ENCODE data around the gene AAMDC. TPM values are rescaled to one million over a fixed set of nuclear protein-coding genes. Genes with fewer than 3 reads are reported as not detected.

AAMDC gene
- polyA plus RNA-seq (ENCODE audit: insufficient read depth in 1 of 5, insufficient read length in 5 of 5, low replicate concordance in 1 of 5), result 10 to 100 TPM; 45.6 to 65.4 (median 58.9) TPM
- long read RNA-seq, donor 1, transcript AAMDC-202 (4 exons, 531 nt), result major isoform, 24 of 98 reads
- long read RNA-seq, donor 1, transcript AAMDC-206 (5 exons, 579 nt), result minor isoform, 17 of 98 reads
- long read RNA-seq, donor 1, partial matches to known transcripts, result 57 of 98 reads
- long read RNA-seq, donor 1, other reads (novel, unspliced or antisense), result 0 of 98 reads
- long read RNA-seq, donor 2, transcript AAMDC-206 (5 exons, 579 nt), result minor isoform, 8 of 24 reads
- long read RNA-seq, donor 2, transcript AAMDC-202 (4 exons, 531 nt), result major isoform, 15 of 24 reads
- long read RNA-seq, donor 2, partial matches to known transcripts, result 0 of 24 reads
- long read RNA-seq, donor 2, other reads (novel, unspliced or antisense), result 0 of 24 reads
- long read RNA-seq, donor 3, transcript AAMDC-202 (4 exons, 531 nt), result major isoform, 14 of 51 reads
- long read RNA-seq, donor 3, transcript AAMDC-206 (5 exons, 579 nt), result minor isoform, 11 of 51 reads
- long read RNA-seq, donor 3, partial matches to known transcripts, result 22 of 51 reads
- long read RNA-seq, donor 3, other reads (novel, unspliced or antisense), result 0 of 51 reads
- long read RNA-seq, donor 4, transcript AAMDC-206 (5 exons, 579 nt), result minor isoform, 7 of 22 reads
- long read RNA-seq, donor 4, transcript AAMDC-202 (4 exons, 531 nt), result major isoform, 13 of 22 reads
- long read RNA-seq, donor 4, partial matches to known transcripts, result 0 of 22 reads
- long read RNA-seq, donor 4, other reads (novel, unspliced or antisense), result 0 of 22 reads
- long read RNA-seq, donor 5, transcript AAMDC-202 (4 exons, 531 nt), result major isoform, 35 of 82 reads
- long read RNA-seq, donor 5, transcript AAMDC-206 (5 exons, 579 nt), result minor isoform, 21 of 82 reads
- long read RNA-seq, donor 5, partial matches to known transcripts, result 25 of 82 reads
- long read RNA-seq, donor 5, other reads (novel, unspliced or antisense), result 0 of 82 reads
- long read RNA-seq, donor 6, transcript AAMDC-206 (5 exons, 579 nt), result major isoform, 26 of 62 reads
- long read RNA-seq, donor 6, transcript AAMDC-202 (4 exons, 531 nt), result minor isoform, 24 of 62 reads
- long read RNA-seq, donor 6, partial matches to known transcripts, result 6 of 62 reads
- long read RNA-seq, donor 6, other reads (novel, unspliced or antisense), result 5 of 62 reads
- long read RNA-seq, donor 7, transcript AAMDC-202 (4 exons, 531 nt), result minor isoform, 8 of 23 reads
- long read RNA-seq, donor 7, transcript AAMDC-206 (5 exons, 579 nt), result major isoform, 9 of 23 reads
- long read RNA-seq, donor 7, partial matches to known transcripts, result 6 of 23 reads
- long read RNA-seq, donor 7, other reads (novel, unspliced or antisense), result 0 of 23 reads
- long read RNA-seq, donor 8, partial matches to known transcripts, result 0 of 5 reads
- long read RNA-seq, donor 8, other reads (novel, unspliced or antisense), result 0 of 5 reads

DNA sequence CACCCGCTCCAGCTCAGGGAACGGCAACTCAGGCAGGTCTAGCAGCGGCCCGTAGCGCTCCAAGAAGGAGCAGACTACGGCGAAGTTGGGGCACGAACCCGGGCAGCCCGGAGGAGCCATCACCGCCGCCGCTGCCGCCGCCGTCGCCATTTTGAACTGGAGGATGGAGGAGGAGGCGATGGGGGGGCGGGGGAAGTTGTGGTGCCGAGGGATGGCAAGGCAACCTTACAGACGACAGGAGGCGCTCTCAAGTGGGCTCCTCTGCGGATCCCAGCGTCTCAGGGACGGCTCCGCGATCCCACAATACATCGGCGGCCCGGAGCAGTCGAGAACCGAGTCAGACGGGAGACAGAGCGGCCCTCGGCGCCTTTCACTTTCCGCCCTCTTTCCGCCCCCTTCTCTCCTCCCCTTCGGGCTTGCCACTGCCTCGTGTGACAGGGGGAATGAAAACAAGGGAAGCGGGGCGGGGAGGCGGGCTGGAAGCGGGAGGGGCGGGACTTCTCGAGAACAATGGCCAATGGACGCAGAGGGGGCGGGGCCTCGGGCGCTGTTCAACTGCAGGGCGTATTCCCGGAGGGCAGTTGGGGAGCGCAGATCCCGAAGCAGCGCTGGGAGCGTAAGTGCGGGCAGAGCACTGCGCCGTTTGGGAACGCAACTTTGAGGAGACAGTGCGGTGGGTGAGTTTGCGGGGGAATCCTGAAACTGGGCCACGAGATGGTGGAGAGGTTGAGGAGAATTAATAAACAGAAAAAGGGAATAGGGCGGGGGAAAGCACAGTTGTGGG lies at the start of gene AAMDC, which contains the start of gene RSF1:
AAMDC (plus strand) TSS at position 580 of the 784 bp plus-strand sequence. CDS start 21,353 bp downstream, outside the sequence.
RSF1 (minus strand) TSS at position 158 of the 784 bp plus-strand sequence; CDS start at position 150, 8 bp downstream.
- peak; percentile 98 to 99 for DNase-seq

DNA sequence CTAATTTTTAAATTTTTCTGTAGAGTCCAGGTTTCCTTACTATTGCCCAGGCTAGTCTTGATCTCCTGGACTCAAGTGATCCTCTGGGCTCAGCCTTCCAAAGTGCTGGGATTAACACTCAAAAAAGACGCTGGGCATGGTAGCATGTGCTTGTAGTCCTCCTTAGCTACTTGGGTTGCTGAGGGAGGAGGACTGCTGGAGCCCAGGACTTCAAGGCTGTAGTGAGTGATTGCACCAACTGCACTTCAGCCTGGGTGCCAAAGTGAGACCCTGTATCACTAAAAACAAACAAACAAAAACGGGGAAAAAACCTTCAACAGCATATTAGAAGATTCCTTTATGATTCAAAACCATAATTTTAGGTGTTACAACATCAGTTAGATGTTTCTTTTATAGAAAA lies 45.0 kb upstream of the AAMDC start:
- no peak for DNase-seq

DNA sequence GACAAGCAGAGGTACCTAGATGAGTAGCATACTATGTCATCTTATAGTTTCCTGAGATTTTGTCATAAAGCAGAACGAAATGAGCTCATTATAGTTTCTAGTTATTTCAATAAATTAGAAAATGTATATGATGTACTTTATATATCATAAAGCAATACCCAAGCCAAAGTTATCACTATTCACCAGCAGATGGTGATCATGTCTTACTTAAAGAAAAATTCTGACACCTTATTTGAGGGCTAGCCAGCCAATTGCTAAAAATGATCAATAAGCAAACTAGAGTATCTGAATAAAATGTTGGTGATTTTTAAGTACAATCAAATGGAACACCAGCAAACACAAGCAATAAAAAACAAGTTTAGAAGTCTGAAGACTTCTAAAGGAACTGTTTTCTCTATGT lies 44.5 kb upstream of the AAMDC start:
- no peak for DNase-seq

DNA sequence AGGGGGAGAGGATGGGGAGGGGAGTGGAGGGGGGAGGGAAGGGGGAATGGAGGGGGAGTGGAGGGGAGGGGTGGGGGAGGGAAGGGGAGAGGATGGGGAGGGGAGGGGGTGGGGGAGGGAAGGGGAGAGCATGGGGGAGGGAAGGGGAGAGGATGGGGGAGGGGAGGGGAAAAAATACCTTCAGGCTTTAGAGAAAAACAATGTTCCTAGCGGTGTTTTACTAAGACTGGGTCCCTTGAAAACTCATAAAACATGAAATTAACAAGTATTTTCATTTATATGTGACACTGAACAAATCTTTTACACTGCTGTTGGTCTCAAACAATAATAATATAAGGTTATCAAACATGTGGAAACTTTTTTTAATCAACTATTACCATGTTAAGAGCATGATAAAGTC lies 42.8 kb upstream of the AAMDC start:
- DNase-seq, result no peak

DNA sequence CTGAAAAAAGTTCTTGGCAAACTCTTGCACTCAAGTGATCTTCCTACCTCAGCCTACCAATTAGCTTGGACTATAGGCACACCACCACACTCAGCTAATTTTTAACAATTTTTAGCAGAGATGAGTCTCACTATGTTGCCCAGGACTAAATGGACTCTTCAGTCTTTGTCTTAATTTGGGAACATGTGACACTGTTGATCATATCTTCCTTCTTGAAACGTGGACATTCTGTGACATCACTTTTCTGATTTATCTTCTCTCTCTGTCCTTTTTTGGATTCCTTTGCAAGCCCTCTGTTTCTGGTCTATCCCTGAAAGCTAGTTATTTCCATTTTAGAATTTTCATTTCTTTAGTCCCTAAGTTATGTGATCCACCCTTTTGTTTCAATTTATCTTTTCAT lies 42.4 kb upstream of the AAMDC start:
- no peak for DNase-seq

DNA sequence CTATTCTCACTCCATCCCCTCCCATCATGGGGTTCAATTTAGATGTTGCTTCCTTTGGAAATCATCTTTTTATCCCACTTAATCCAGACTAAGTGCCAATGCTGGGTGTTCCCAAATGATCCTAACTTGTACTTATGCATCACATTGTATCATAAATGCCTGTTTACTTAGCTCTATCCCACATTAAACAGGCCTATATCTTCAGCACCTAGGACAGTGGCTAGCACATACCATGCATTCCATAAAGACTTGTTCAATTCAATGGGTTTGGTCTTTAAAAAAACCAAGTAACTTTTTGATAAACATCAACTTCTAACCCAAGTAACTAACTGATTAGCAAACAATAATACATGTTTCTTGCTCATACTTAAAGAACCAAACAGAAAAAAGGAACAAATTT lies 41.0 kb upstream of the AAMDC start:
- no peak for DNase-seq

DNA sequence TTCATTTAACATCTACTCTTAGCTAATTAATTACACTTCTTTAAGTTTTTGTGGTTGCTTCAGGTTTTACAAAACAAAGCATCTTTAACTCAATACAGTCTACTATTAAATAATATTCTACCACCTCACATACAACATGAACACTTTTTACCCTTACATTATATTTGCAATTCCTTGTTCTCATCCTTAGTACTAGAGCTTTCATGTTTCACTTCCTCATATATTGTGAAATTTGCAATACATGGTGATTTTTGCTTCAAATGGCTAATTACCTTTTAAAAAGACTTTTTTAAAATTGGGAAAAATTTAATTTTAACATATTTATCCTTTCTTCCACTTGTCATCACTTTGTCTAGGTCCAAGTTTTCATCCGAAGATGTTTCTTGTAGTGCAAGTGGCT lies 37.9 kb upstream of the AAMDC start:
- DNase-seq, result no peak

DNA sequence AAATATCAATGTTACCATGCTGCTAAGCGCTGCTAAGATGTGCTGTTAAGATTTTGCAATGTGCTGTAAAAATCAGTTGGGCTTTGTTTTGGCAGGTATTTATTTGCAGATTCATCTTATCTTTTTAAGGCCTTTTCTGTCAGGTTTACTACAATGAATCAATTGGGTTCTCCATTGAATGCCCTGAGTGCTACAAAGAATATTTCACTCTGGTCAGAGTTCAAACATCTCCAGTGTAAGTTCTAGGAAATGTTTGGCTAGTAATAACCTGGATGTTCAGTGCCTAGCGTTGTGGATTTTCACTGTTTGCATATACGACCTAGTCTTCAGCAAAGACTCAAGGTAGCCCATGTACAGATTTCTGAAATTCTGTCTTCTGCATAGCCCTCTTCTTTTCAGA lies 36.4 kb upstream of the AAMDC start:
- no peak for DNase-seq

DNA sequence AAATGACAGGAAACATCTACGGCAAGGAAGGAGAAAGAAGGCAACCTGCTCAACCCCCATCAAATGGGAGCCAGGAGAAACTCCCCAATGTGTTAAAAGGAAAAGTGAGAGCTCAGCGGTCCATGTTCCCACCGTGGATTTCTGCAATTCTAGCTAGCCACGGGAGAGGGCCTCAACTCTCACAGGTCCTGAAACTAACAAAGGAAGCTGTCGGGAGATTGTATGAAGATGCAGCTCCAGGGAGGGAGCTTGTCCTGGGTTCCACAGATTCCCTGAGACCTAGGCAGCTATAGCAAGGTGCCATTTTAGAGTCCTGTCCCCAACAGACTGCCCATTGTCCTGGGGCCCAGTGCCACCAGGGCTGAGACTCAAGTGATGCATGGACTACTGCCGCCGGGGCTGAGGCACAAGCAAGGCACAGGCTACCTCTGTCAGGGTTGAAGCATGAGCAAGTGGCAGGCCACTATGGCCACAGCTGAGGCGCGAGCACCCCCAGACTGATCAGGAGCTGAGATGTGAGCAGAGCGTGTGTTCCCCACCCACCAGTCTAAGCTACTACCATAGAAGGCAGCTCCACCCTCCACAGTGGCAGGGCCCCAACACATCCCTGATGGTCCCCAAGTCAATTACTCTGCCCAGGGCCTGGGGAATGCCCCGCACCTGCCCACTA lies 31.7 kb upstream of the AAMDC start:
- no peak for DNase-seq

DNA sequence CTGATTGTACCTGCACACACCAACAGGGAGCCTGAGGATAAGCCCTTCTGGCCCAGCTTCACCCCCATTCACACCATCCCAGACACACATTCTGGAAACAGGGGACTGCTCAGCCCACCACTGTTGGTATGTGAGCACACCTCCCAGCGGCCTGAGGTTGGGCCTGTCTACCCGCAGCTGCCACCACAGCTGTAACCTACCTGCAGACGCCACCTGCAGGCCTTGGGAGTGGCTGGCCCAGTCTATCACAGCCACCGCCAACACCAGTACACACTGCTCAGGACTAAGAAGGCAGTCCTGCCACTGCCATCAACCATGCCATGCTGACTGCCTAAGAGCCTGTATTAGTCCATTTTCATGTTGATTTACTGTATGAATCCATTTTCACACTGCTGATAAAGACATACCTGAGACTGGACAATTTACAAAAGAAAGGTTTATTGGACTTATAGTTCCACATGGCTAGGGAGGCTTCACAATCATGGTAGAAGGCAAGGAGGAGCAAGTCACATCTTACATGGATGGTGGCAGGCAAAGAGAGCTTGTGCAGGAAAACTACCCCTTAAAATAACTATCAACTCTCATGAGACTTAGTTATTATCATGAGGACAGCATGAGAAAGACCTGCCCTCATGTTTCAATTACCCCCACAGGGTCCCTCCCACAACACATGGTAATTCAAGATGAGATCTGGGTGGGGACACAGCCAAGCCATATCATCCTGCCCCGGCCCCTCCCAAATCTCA lies 31.0 kb upstream of the AAMDC start:
- no peak for DNase-seq

DNA sequence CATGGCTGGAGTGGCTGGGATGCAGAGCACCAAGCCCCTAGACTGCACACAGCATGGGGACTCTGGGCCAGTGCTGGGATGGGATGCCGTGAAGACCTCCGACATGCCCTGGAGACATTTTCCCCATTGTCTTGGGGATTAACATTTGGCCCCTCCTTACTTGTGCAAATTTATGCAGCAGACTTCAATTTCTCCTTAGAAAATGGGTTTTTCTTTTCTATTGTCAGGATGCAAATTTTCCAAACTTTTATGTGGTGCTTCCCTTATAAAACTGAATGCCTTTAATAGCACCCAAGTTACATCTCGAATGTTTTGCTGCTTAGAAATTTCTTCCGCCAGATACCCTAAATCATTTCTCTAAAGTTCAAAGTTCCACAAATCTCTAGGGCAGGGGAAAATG lies 29.6 kb upstream of the AAMDC start:
- no peak for DNase-seq

DNA sequence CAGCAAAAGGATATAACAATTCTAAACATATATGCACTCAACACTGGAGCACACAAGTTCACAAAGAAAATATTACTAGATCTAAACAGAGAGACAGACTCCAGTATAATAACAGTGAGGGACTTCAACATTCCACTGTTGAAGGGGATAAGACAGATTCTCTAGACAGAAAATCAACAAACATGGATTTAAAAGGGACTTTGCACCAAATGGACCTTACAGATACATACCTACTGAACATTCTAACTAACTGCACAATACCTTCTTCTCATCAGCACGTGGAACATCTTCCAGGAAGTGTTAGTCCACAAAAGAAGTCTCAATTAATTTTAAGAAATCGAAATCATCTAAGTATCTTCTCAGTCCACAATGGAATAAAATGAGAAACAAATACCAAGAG lies 27.0 kb upstream of the AAMDC start:
- DNase-seq, result no peak

DNA sequence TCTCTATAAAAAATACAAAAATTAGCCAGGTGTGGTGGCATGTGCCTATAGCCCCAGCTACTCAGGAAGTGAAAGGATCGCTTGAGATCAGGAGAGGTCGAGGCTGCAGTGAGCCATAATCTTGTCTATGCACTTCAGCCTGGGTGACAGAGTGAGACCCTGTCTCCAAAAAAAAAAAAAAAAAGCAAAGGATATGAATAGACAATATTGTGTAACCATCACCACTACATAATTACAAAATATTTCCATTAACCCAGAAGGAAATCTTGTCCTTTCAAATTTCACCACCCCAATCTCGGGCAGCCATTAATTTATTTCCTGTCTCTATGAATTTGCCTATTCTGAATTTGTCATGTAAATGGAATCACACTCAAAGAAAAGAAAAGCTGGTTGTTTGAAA lies 21.6 kb upstream of the AAMDC start:
- DNase-seq, result no peak

DNA sequence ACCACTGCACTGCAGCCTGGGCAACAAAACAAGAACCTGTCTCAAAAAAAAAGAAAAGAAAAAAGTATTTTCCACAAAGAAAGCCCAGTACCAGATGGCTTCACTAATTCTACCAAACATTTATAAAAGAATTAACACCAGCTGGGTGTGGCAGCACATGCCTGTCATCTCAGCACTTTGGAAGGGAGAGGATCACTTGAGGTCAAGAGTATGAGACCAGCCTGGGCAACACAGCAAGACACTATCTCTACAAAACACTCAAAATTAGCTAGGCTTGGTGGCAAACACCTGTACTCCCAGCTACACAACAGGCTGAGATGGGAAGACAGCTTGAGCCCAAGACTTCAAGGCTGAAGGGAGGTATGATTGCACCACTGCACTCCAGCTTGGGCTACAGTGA lies 20.5 kb upstream of the AAMDC start:
- no peak for DNase-seq

DNA sequence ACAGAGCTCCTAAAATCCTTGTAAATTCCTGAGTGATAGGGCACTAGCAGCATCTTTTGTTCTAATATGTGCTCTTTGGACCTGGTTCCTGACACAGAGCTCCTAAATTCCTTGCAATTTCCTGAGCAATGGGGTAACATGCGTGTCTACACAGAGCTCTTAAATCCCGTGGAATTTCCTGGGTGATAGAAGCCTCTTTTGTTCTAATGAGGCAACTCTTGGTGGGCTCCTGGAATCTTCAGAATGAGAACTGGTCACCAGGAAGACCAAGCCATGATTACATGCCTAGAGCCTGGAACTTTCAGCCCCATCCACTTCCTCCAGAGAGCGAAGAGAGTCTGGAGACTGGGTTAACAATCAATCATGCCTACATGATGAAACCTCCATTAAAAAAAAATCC lies 19.5 kb upstream of the AAMDC start:
- DNase-seq, result no peak

DNA sequence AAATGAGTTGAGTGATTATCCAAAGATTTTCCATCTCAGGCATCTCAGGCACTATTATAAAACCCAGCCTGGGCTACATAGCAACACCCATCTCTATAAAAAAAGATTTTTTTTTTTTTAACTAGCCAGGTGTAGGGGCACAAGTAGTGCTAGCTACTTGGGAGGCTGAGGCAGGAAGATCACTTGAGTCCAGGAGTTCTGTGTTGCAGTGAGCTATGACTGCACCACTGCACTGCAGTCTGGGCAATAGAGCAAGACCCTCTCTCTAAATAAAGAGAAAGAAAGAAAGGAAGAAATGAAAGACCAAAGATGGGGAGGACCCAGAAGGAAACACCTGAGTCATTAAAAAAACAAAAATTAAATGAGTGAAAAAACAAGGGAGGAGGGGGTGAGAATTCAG lies 14.5 kb upstream of the AAMDC start:
- no peak for DNase-seq

DNA sequence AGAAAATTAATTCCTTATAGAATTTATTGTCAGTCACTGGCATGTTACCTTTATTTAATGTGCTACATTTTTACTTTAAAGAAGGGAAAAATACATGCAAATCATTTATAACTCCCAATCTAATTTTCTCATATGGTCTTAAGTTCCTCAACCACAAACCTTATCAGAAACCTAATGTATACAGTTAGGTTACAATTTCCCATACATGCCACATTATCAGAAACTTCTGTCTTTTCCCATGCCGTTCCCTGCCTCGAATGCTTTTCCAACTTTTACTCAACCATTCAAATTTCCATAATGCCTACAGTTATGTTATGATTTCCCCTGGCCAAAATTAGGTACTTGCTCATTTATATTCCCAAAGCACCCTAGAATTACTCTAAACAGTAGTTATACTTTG lies 14.0 kb upstream of the AAMDC start:
- no peak for DNase-seq

DNA sequence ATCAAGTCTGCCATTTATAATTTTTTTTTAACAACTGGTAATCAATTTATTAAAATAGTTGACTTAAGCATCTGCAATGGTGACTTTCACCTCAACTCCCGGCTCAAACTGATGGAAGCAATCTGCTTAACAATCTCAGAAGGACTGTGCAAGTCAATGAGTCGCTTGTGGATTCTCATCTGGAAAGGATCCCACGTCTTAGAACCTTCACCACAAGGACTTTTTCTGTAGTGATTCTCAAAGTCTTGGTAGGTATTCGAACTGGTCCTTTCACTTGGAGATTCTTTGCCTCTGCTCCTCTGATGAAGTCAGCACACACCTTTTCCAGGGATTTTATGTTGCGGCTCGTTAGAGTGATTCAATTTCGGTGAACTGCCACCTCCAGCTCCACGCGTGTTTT lies 7.7 kb upstream of the AAMDC start:
- DNase-seq, result no peak

DNA sequence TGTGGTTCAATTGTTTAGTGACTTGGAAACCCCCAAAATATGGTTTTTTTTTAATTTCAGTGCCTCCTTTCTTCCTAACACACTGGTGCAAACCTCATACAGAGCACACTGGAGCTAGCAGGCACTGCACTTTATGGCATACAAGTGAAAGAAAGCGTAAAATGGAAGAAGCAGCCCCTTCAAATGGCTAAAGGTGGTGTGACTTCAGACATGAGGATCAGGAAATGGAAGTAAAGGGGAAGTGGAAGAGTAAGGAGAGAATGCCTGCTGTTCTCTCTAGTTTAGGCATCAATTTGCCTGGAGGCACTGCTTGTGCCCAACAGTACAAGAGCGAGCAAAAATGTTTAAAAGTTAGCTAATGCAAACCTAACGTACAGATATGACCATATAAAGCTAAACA lies 6.1 kb upstream of the AAMDC start:
- no peak for DNase-seq
